GM10266 (cell line): ENCODE results near the gene CASP8.

Source experiments
- DNase-seq: peaks from one replicate; pipeline ENCODE4 v3.0.0; 2012; ENCODE audit errors: extremely low spot score
- CTCF ChIP-seq: IDR thresholded peaks from 2 replicates; pipeline ENCODE4 v1.5.1; 2012; ENCODE audit warnings: mild to moderate bottlenecking, low read depth; ENCODE audit not compliant: control insufficient read depth, insufficient read depth; ENCODE audit errors: missing control alignments

Gene CASP8

GRCh38 chr2:201223089-201224073, 37.0 kb upstream of the CASP8 start:
- DNase-seq, result no peak
- TF ChIP-seq CTCF, result no peak

- no peak for DNase-seq
Observed at GRCh38 chr2:201228271-201228911, 31.9 kb upstream of the CASP8 start.

GRCh38 chr2:201228912-201229290, 31.4 kb upstream of the CASP8 start:
- peak; percentile 16 for TF ChIP-seq CTCF
- no peak for DNase-seq

More at GRCh38 chr2:201228271-201228911, 31.9 kb upstream of the CASP8 start:
- no peak for TF ChIP-seq CTCF

- TF ChIP-seq CTCF, result peak; percentile 95
- peak; percentile 83 for DNase-seq
Observed at GRCh38 chr2:201231781-201232466, 28.4 kb upstream of the CASP8 start.

GRCh38 chr2:201232467-201232815, 27.9 kb upstream of the CASP8 start:
- no peak for DNase-seq
- TF ChIP-seq CTCF, result no peak

- no peak for TF ChIP-seq CTCF
- peak; percentile 84 for DNase-seq
Observed at GRCh38 chr2:201233192-201233811, 27.0 kb upstream of the CASP8 start.
